Vagina (tissue), 2 donors: ENCODE results near the gene ASAH2.

Experiments
- POLR2A ChIP-seq, 2 donors: fragments of 450-650 bp; IDR thresholded peaks; one replicate each; pipeline ENCODE4 v1.6.1; 2017; ENCODE audit warnings: antibody characterized with exemption in 2 of 2, mild to moderate bottlenecking in 2 of 2, moderate library complexity in 2 of 2
- TF ChIP-seq, protein P1 (sequence below), 3 experiments: fragments of 450-650 bp in 2 of 3; fragments of 200-600 bp in 1 of 3; sonication (generic) in 1 of 3; IDR thresholded peaks; one replicate each; pipeline ENCODE4 v1.5.1; 2017 to 2019; ENCODE audit warnings: antibody characterized with exemption in 3 of 3, mild to moderate bottlenecking in 2 of 3, moderate library complexity in 2 of 3

GRCh38 chr10:50216418-50216817 lies 34.9 kb downstream of the ASAH2 start:
- TF ChIP-seq, protein P1, sequence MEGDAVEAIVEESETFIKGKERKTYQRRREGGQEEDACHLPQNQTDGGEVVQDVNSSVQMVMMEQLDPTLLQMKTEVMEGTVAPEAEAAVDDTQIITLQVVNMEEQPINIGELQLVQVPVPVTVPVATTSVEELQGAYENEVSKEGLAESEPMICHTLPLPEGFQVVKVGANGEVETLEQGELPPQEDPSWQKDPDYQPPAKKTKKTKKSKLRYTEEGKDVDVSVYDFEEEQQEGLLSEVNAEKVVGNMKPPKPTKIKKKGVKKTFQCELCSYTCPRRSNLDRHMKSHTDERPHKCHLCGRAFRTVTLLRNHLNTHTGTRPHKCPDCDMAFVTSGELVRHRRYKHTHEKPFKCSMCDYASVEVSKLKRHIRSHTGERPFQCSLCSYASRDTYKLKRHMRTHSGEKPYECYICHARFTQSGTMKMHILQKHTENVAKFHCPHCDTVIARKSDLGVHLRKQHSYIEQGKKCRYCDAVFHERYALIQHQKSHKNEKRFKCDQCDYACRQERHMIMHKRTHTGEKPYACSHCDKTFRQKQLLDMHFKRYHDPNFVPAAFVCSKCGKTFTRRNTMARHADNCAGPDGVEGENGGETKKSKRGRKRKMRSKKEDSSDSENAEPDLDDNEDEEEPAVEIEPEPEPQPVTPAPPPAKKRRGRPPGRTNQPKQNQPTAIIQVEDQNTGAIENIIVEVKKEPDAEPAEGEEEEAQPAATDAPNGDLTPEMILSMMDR (IDR thresholded peaks at IDR 0.05): no peak
- TF ChIP-seq POLR2A (IDR thresholded peaks at IDR 0.05): no peak
